ENCODE measurements around the gene TEKT3.

Gene TEKT3

DNA sequence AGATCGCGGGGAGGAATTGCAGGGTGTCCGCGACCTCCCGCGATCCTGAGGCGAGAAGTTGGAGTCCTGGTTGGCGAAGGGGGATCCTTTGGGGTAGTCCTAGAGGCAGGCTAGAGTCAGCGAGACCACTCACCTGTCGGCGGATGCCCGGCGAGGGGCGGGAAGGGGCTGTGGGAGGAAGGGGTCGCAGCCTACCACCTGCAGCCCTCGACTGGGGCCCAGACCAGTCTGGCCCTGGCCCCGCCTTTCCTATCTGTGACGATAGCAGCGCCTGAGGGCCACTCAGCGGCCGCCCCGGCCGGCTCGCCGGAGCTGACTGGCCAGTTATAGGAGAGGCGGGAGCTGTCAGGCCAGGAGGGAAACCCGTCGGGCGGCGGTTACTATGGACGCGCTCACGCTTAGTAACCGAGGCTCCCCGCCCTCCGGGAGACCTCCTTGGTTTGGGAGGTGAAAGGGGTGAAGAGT, at the start of gene TEKT3:
TEKT3 (minus strand) TSS at position 213 of the 465 bp plus-strand sequence. CDS start 10,012 bp downstream, outside the sequence.
- in situ Hi-C loops (cut with MboI; ENCODE audit: low sequenced_read_pairs), result no loop called here

DNA sequence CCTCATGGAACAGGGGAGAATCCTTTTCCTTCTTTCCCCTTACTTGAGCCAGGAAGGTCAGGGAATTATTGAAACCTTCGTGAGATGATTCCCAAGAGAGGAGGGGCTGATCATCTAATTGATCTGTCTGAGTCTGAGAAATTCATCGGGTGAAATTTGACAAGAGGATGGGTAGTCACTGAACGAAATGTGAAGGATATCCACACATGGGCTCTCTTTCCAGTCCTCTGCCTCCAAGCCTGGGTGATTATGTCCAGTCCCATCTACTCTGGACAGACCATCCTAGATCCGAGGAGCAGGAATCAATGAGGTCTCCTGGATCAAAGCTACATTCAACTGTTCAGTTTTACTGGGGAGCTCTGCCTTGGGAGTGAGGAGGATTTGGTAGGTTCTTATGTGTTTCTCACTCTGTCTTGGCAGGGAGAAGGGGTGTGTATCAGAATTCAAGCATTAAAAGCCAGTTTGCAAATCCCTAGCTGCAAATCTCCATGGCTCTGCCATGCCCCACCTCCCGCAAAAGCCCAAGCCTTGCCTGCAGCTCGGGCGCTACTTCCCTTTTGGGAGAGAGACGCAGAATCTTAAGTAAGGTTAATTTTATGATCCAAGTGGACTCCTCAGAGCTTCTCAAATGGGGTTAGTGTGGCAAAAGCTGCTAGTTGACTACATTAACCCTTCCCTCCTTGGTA, 47.1 kb upstream of the TEKT3 start:
- in situ Hi-C loops (cut with MboI; ENCODE audit: low sequenced_read_pairs), result no loop called here

DNA sequence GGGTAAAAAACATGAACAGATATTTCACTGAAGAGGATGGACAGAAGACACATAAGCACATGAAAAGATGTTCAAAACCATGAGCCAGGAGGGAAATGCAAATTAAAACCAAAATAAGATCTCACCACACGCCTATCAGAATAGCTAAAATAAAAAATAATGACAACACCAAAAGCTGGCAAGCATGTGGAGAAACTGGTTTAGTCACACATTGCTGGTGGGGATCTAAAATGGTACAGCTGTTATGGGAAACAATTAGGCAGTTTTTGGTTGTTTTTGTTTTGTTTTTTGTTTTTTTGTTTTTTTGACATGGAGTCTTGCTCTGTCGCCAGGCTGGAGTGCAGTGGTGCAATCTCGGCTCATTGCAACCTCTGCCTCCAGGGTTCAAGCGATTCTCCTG, 44.7 kb upstream of the TEKT3 start:
- in situ Hi-C loops (cut with MboI; ENCODE audit: low sequenced_read_pairs), result no loop called here

DNA sequence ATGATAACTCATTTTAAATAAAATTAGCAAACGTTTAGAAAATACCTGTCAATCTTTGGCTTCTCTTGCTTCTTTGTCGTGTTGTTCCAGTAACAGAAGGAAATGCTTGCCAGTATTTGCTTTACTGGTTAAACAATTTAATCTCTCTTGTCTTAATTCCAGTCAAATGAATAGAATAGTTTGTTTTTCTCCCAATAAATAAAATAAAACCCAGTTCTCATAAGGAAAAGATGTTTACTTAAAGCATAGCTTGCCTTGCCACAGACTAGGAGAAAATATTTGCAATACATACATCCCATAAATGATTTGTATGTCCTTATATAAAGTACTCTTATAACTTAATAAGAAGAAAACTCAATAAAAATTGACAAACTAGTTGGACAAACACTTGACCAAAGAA, 43.9 kb upstream of the TEKT3 start:
- in situ Hi-C loops (cut with MboI; ENCODE audit: low sequenced_read_pairs), result no loop called here

DNA sequence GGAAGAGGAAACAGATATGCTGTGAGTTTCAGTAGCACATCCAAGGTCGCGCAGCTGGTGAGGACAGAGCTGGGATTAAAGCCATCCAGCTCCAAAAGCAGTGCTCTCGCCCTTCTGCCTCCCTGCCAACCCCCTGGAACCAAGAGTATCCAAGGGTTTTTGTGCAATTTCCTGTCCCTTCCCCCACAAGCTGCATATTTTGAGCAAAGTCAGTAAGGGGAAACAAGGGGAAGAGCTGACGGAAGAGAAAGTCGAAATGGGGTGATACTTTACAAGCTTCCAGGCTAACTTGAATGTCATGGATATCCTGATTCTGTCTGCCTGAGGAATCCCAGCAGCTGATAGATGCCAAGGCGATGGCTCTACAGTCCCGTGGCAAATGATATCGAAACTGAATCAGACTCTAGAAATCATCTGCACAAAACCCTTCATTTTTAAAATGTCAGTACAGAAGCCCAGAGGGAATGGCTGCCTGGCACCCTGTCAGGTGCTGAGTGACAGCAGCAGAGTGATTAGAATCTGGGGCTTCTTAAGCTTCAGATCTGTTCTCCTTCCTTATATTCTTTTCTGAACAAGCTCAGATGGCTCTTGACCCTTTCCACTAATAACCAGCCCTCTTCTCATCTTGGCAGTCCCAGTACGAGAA, 42.9 kb upstream of the TEKT3 start:
- in situ Hi-C loops (cut with MboI; ENCODE audit: low sequenced_read_pairs), result no loop called here

DNA sequence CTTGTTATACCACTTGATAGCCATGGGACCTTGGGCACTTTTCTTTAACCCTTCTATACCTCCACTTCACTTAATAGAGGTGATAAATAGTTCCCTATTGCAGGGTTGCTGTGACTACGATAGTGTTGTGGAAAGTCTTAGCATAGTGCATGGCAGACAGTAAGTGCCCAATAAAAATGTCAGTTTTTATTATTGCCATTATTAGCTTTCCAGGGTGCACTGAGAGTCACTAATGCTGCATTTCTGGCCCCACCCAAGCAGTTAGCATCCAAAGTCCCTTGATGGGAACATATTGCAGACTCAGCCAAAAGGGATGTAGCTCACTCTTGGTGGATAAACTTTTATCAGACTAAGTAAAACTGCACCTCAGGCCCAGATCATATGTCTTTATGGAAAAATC, 41.5 kb upstream of the TEKT3 start:
- in situ Hi-C loops (cut with MboI; ENCODE audit: low sequenced_read_pairs), result no loop called here

DNA sequence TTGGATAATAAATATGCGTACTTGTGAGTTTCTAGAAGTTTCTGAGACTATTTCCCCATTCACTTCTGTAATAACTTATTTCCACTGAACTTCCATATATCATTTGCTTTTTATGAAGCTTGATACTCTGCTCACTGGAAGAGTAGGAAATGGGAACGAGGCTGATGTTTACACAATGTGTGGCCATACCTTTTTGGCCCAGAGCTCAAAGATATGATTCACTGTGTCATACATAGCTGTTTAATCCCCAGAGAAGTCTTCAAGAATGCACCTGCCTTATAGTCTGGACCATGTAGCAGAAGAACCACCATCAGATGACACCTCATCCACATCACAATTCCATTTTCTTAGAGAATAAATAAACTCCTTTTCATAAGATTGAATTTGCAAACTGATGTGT, 40.3 kb upstream of the TEKT3 start:
- in situ Hi-C loops (cut with MboI; ENCODE audit: low sequenced_read_pairs), result no loop called here

DNA sequence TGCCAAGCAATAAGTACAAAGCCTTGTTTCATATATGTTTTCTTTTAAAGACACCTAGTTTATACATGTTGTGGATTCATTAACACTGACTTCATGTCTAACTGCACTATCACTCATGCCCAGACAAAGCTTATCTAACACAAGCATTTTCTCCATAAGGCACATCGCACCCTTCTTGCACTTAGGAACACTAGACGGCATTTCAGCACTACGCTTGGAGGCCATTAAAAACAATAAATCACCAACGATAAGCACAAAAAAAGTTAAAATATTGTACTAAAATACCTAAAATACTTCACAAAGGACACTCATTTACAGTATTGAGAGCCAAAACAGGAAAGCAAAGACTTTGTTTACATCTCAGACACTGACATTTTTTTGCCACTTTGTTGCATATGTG, 39.0 kb upstream of the TEKT3 start:
- in situ Hi-C loops (cut with MboI; ENCODE audit: low sequenced_read_pairs), result no loop called here

DNA sequence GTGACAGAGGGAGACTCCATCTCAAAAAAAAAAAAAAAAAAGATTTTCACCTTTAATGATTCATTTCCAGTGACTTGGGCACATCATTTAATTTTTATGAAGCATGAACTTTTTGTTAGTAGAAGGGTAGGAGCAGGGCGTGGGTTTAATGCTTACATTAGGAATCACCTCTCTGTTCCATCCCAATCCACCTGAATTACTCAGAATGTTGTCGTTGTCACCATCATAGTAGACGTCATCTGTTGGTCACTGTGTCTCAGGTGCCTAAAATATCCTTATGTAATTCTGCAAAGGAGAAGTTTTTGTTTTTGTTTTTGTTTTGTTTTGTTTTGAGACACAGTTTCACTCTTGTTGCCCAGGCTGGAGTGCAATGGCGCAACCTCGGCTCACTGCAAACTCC, 38.3 kb upstream of the TEKT3 start:
- in situ Hi-C loops (cut with MboI; ENCODE audit: low sequenced_read_pairs), result no loop called here

DNA sequence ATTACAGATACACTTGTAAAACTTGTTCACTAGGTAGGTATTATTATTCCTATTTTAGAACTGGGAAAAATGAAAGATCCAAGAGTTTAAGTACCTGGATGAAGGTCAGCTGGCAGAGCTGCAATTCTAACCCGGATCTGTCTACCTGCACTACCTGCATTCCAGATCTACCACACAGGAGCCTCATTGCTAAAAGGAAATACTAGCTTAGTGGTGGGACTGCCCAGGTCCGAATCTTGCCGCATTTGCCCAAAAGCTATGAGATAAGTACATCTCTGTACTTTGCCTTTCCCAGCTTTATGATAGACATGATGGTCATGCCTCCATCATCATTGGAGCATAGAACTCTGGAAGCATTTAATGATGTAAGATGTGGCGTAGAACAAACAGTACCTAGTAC, 36.8 kb upstream of the TEKT3 start:
- in situ Hi-C loops (cut with MboI; ENCODE audit: low sequenced_read_pairs), result no loop called here

DNA sequence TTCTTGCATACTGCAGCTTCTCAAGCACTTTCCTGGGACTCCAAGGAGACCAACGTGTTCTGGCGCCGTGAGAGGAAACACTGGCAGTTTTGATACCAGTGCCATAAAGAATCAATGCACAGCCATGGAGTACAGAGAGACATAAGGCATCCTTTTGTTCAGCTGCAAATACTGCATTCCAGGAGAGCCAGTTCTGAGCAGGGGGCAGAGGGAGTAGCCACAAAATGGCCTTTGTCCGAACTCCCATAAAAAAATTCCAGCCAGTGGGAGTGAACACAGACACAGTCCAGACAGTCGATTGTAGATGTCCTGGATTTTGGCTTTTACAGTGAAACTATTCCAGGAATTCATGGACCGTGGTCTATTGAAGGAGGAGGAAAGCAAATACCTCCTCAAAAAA, 36.2 kb upstream of the TEKT3 start:
- in situ Hi-C loops (cut with MboI; ENCODE audit: low sequenced_read_pairs), result no loop called here

DNA sequence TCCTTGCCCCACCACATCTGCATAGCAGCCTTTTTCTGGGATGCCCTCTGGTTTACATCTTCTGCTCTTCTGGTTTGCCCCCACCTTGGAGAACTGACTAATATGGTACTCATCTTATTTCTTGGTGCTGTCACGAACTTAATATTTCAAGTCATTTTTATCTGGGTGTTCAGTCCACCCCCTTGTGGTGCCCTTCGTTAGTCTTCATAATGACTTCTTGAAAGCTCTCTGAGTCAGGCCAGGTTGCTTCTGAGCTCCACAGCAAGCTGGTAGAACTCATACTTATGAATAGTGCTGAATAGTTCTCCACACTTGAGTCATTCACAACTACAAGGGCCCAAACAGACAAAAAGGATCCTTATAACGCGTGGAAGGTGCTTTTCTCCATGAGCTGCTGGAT, 35.8 kb upstream of the TEKT3 start:
- in situ Hi-C loops (cut with MboI; ENCODE audit: low sequenced_read_pairs), result no loop called here

DNA sequence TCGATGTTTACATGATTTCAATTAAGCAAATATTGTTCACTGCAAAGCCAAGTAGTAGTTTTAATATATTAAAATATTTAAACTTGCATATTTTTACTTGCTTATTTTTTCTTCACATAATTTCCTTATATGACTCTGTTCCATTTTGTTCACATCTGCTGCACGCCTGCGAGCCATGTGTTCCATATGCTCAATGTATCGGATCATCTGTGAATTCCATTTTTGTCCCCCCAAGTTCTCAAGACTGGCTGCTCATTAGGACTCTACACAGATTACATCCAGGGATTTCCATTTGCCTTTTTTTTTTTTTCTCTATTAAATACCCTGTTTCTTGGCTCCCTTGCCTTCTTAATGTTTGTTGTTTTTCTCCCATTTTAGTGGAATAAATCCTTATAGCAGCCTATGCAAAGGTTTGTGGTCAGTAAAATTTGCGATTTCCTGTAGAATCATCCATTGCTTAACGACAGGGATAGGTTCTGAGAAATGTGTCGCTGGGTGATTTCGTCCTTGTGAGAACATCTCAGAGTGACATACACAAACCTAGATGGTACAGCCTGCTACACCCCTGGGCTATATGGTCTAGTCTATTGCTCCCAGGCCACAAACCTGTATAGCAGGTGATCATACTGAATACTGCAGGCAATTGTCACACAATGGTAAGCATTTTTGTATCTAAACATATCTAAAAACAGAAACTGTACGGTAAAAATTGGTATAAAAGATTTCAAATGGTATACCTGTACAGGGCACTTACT, 30.2 kb upstream of the TEKT3 start:
- in situ Hi-C loops (cut with MboI; ENCODE audit: low sequenced_read_pairs), result no loop called here

DNA sequence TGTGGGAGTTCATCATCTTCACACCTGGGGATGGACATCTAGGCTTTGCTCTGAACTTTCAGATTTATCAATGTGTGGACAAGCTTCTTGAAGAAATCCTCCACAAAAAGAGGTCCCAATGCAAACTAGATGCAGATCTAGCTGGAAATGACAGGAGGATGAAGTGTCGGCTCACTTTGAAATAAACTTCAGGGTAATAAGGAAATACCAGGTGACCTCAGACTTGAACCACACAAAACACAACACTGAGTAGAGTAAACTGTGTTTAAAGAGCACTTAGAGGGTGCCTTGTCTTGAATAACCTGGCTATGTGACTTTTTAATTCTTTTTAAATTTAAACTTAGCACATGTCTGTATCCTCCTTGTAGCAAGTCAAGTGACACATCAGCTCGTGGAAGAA, 27.2 kb upstream of the TEKT3 start:
- in situ Hi-C loops (cut with MboI; ENCODE audit: low sequenced_read_pairs), result no loop called here

DNA sequence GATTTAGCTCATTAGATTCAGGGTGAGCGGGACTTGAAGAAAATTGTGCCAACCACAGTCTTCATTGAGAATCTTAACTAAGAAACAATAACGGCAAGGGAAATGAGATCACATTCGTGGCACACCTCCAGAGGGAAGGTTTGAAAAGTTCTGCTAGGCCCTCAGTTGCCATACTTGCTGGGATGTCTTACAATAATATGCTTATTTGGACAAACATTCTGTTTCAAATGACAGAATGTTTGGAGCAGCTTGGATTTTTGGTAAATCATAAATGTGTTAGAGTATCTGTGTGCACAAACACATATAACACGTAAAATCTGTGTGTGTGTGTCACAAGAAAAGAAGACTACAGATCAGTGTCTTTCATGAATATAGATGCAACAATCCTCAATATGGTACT, 24.6 kb upstream of the TEKT3 start:
- in situ Hi-C loops (cut with MboI; ENCODE audit: low sequenced_read_pairs), result no loop called here

DNA sequence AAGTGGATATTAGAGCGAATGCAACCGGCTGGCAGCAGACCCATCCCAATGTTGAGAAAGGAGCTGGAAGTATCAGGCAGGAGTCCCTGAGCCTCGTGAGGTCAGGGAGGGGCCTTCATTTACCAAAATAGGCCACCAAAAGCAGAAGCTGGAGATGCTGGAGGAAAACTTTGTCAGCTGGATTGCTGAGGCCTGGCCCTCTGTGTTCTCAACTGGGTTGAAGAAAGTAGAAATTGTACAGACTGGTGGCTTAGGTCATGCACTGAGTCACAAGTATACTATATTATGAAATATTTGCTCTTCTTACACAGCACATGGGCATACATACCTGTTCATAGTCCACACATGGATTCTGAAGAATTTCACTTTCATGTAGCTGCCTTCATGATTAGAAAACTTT, 23.2 kb upstream of the TEKT3 start:
- in situ Hi-C loops (cut with MboI; ENCODE audit: low sequenced_read_pairs), result no loop called here

DNA sequence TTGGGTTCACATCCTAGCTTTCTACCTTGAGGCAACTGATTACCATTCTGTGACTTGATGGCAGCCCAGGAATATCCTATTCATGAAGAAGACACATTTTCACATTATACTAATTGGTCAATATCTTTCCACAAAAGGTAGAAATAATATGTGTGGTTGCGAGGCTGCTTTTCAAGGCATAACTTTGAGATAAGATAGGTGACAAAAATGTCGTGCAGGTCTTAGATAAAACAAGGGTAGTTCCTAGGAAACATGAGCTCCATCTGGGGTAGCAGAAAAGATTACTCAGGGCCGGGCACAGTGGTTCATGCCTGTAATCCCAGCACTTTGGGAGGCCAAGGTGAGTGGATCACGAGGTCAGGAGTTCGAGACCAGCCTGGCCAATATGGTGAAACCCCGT, 22.3 kb upstream of the TEKT3 start:
- in situ Hi-C loops (cut with MboI; ENCODE audit: low sequenced_read_pairs), result no loop called here

DNA sequence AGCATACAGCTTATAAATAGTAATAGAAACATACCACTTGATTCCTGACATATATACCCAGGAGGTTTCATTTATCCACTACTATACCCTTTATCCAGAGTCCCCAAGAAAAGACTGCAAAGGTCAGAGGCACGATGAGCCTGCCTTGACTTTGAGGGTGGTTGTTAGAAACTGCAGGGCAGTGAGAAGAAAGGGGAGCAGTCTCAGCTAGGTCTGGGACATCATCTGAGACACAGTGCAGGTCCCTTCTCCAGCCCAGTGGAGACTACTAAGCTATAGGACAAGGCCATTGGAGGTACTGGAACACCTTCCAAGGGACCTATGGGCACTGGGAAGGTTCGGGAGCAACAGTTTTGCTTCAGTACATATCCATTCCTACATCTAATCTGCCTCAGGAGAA, 20.2 kb upstream of the TEKT3 start:
- in situ Hi-C loops (cut with MboI; ENCODE audit: low sequenced_read_pairs), result no loop called here

DNA sequence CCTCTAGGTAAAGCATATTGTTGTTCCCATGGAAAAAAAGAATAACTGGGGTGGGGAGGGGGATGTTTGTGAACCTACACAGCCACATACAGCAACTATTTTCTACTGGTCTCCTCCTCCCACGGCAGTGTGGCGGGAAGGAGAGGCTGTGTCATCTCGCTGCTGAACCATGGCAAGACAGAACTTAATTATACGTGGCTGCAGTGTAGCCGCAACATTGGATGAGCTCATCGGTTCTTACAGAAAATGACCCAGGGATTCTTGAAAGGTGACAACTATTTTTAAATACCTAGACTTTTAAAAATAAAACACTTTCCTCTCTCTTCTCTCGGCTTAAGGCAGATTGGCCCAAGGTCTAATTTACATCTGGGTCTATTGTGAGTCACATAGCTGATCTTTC, 19.8 kb upstream of the TEKT3 start:
- in situ Hi-C loops (cut with MboI; ENCODE audit: low sequenced_read_pairs), result no loop called here

DNA sequence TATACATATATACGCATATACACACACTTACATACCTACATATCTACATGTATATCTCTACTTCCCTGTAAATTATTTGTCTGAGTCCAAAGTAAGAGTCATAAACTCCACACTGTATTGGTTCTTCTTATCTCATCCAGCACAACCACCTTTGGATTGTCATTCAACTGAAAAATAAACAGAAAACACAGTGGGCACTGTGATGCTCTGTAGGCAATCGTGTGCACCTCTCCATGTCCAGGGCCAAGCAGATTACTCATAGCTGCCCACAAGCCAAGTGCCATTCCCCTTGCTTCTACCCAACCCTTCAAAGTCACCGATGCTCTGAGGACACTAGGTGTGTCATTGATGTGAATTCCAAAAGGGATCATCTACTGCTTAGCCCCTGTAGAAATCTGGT, 12.9 kb upstream of the TEKT3 start:
- in situ Hi-C loops (cut with MboI; ENCODE audit: low sequenced_read_pairs), result no loop called here

DNA sequence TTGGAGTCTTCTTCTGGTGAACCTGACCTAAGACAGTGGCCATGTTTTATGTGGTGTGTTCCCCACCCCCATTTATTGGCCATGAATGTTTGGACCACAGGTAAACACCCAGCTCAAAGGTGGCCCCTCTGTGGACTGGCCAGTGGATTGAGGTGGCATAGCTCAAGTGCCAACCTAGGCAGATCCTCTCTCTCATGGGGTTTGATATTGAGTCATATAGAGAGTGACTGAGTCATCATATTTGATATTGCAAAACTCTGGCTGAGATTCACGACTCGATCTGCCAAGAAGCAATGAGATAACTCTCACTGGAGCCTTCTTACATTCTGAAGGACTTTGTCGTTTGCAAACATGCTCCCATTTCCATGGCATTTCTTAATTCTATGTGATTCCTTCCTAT, 10.5 kb upstream of the TEKT3 start:
- in situ Hi-C loops (cut with MboI; ENCODE audit: low sequenced_read_pairs), result no loop called here

DNA sequence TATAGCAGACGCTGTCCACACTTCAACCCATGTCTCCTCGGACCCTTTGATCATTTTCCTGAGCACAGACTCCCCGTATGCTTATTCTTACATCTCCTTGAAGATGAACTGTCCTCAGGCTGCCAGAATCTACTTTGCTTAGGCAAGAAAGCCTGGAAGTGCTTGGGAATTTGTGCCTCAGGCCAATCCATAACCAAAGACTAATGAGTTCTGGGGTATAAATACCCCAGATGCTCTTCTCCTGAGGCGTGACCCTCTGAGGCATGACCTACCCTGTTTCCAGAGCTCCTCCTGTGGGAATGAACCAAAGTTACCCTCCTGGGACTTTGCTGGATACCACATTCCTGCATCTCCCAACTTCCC, 10.1 kb upstream of the TEKT3 start:
- in situ Hi-C loops (cut with MboI; ENCODE audit: low sequenced_read_pairs), result no loop called here
